Endothelial cell of umbilical vein (primary cell): ENCODE data around the gene ACAA1. TPM values are rescaled to one million over a fixed set of nuclear protein-coding genes. Genes with fewer than 3 reads are reported as not detected.

Experiments
- BruUV-seq: library from RNA; stranded (reverse); fragments of 400-500 nt; replicated peaks from 2 replicates; lab custom pipeline; 2021; lab: Mats Ljungman, UMichigan
- CTCF ChIA-PET: fragments of 300-600, 350-600 bp; sonication (Branson Sonifier 250); formaldehyde crosslinking; loops from one replicate; lab custom pipeline; 2021; ENCODE audit warnings: antibody characterized with exemption, inconsistent platforms; lab: Charles Lee
- POLR2A ChIA-PET: fragments of 300-600, 350-600 bp; sonication (Branson Sonifier 250); formaldehyde crosslinking; loops from one replicate; lab custom pipeline; 2021; ENCODE audit warnings: antibody characterized with exemption, inconsistent platforms; lab: Charles Lee
- DNase-seq: peaks from one replicate; pipeline ENCODE4 v3.0.0-alpha.2; 2011; ENCODE audit warnings: low read depth, low spot score
- FAIRE-seq: peaks from 2 replicates; lab custom pipeline; 2011; peaks lifted over from hg19 to GRCh38; lab: Jason Lieb, UNC
- H2AFZ ChIP-seq: 2 replicates; pipeline ENCODE4 v1.6.0; 2012; ENCODE audit warnings: low read depth, low read length, control low read depth, inconsistent platforms
- H3K27ac ChIP-seq: 2 replicates; pipeline ENCODE4 v1.5.1; 2011; ENCODE audit warnings: low read depth, mild to moderate bottlenecking, control low read depth, low read length, moderate library complexity; ENCODE audit not compliant: insufficient read depth
- H3K27me3 ChIP-seq, 2 experiments: 2 replicates each; pipeline versions ENCODE4 v1.6.0 to v1.6.1; 2011; ENCODE audit warnings: low read length in 2 of 2, mixed read lengths in 1 of 2; ENCODE audit not compliant: control insufficient read depth in 2 of 2, insufficient read depth in 2 of 2
- H3K36me3 ChIP-seq, 2 experiments: 2 replicates in 1 of 2; 3 replicates in 1 of 2; pipeline ENCODE4 v1.5.1; 2011; ENCODE audit warnings: low read length in 2 of 2, mild to moderate bottlenecking in 1 of 2, moderate library complexity in 1 of 2; ENCODE audit not compliant: control insufficient read depth in 2 of 2, insufficient read depth in 2 of 2; ENCODE audit errors: extremely low read depth in 1 of 2
- H3K4me1 ChIP-seq: 3 replicates; pipeline ENCODE4 v1.5.1; 2011; ENCODE audit warnings: mild to moderate bottlenecking, low read length; ENCODE audit not compliant: control insufficient read depth, insufficient read depth; ENCODE audit errors: extremely low read depth
- H3K4me2 ChIP-seq: 2 replicates; pipeline ENCODE4 v1.6.1; 2011; ENCODE audit warnings: low read length, control low read depth, mixed read lengths; ENCODE audit not compliant: insufficient read depth
- H3K4me3 ChIP-seq, 3 experiments: fragments of 200-600 bp in 1 of 3; sonication (generic), shearing (Covaris generic) in 1 of 3; replicated peaks in 1 of 3; 2 replicates each; pipeline ENCODE4 v1.5.1; 2011 to 2016; ENCODE audit warnings: control low read depth in 3 of 3, low read length in 3 of 3, mild to moderate bottlenecking in 2 of 3, inconsistent platforms in 1 of 3, low read depth in 1 of 3, moderate library complexity in 1 of 3; ENCODE audit not compliant: insufficient read depth in 1 of 3
- H3K79me2 ChIP-seq: 2 replicates; pipeline ENCODE4 v1.6.0; 2012; ENCODE audit warnings: low read length, inconsistent platforms; ENCODE audit not compliant: control insufficient read depth, insufficient read depth
- H3K9ac ChIP-seq: replicated peaks from 2 replicates; pipeline ENCODE3; 2011; ENCODE audit warnings: low read length, control low read depth; ENCODE audit not compliant: insufficient read depth; ENCODE audit errors: extremely low read depth
- H3K9me1 ChIP-seq: replicated peaks from 3 replicates; pipeline ENCODE4 v1.6.0; 2011; ENCODE audit warnings: mild to moderate bottlenecking, low read length; ENCODE audit not compliant: control insufficient read depth, insufficient read depth; ENCODE audit errors: extremely low read depth
- H3K9me3 ChIP-seq: replicated peaks from 2 replicates; pipeline ENCODE4 v1.5.1; 2012; ENCODE audit warnings: low read length, inconsistent platforms; ENCODE audit not compliant: control insufficient read depth, insufficient read depth
- H4K20me1 ChIP-seq: replicated peaks from 2 replicates; pipeline ENCODE3; 2011; ENCODE audit warnings: mild to moderate bottlenecking, low read length; ENCODE audit not compliant: control insufficient read depth, insufficient read depth; ENCODE audit errors: extremely low read depth
- EZH2 ChIP-seq: IDR thresholded peaks from 2 replicates; pipeline ENCODE4 v1.6.1; 2012; ENCODE audit warnings: borderline replicate concordance, low read depth, mild to moderate bottlenecking, moderate library complexity, low read length, inconsistent platforms; ENCODE audit not compliant: severe bottlenecking
- FOS ChIP-seq: IDR thresholded peaks from 2 replicates; pipeline ENCODE4 v1.6.1; 2011; ENCODE audit warnings: mild to moderate bottlenecking, low read length, moderate library complexity, borderline replicate concordance; ENCODE audit not compliant: insufficient read depth
- GATA2 ChIP-seq: IDR thresholded peaks from 2 replicates; pipeline ENCODE4 v1.7.0; 2011; ENCODE audit warnings: low read depth, mild to moderate bottlenecking, moderate library complexity, mixed read lengths, low read length; ENCODE audit not compliant: insufficient read length, insufficient read depth
- JUN ChIP-seq: IDR thresholded peaks from 2 replicates; pipeline ENCODE4 v1.6.1; 2011; ENCODE audit warnings: borderline replicate concordance, low read depth; ENCODE audit not compliant: insufficient read length, insufficient read depth
- MAX ChIP-seq: IDR thresholded peaks from 2 replicates; pipeline ENCODE4 v1.6.1; 2011; ENCODE audit not compliant: insufficient read depth, insufficient read length
- MYC ChIP-seq: IDR thresholded peaks from one replicate; pipeline ENCODE4 v1.6.1; 2011; ENCODE audit warnings: mild to moderate bottlenecking, low read depth, low read length
- POLR2A ChIP-seq: IDR thresholded peaks from 2 replicates; pipeline ENCODE4 v1.6.1; 2012; ENCODE audit warnings: low read depth, mild to moderate bottlenecking, control low read depth, low read length
- POLR2AphosphoS5 ChIP-seq: IDR thresholded peaks from 2 replicates; pipeline ENCODE4 v1.6.1; 2012; ENCODE audit warnings: low read depth, mild to moderate bottlenecking, control low read depth, low read length, moderate library complexity; ENCODE audit not compliant: insufficient read depth
- dilution Hi-C: fragments of 300-500 bp; cut with MboI; formaldehyde crosslinking; loops from one replicate; pipeline ENCODE4 v1.15.0; 2019; ENCODE audit warnings: low sequenced_read_pairs; ENCODE audit not compliant: extremely low pct_ligation_motif_present
- intact Hi-C: fragments of 100-400 bp; cut with micrococcal nuclease; formaldehyde crosslinking; loops from one replicate; pipeline ENCODE4 v1.10.0; 2022
- polyA plus RNA-seq, 4 experiments: library from polyadenylated mRNA; depleted of rRNA in 3 of 4; stranded (reverse) in 3 of 4; unstranded in 1 of 4; fragments of >200 nt; gene quantifications; 2 replicates each; pipeline versions ENCODE4 v1.2.1 to v1.2.3, GENCODE V29; 2011 to 2012; ENCODE audit warnings: missing spikeins in 1 of 4
- total RNA-seq: library from RNA; stranded (reverse); gene quantifications from 2 replicates; pipeline ENCODE4 v1.2.3, GENCODE V29; 2021
- TF ChIP-seq, protein P1 (sequence below), 2 donors: IDR thresholded peaks; 1 replicate in 1 of 2; 2 replicates in 1 of 2; pipeline ENCODE4 v1.5.1; 2011; ENCODE audit warnings: low read length in 2 of 2, mild to moderate bottlenecking in 2 of 2, moderate library complexity in 2 of 2, control low read depth in 1 of 2, inconsistent platforms in 1 of 2, low read depth in 1 of 2; ENCODE audit not compliant: insufficient read depth in 1 of 2; ENCODE audit errors: extremely low read depth in 1 of 2

ACAA1 gene
- total and polyA plus RNA-seq, 2 donors (not counting 3 experiments of a cell fraction or from before 2014, with no cell fraction given) = 52.1 to 53.8 TPM

- no peaks in the 10 kb centered on the region for H3K9me3 ChIP-seq
- peaks cover 2 to 3% of the 10 kb centered on the region in 2 experiments for H3K27me3 ChIP-seq
- FAIRE-seq = no peak
- no peak overlapping the region for H3K9ac ChIP-seq
- H3K4me1 ChIP-seq = no peaks in the 10 kb centered on the region
- BruUV-seq = no TSS peak
- no peak overlapping the region for H3K4me2 ChIP-seq
- H3K36me3 ChIP-seq = no peaks in the 10 kb centered on the region
- dilution Hi-C loops = no loop called here
- DNase-seq = no peak
- no peak overlapping the region for H2AFZ ChIP-seq
- H3K79me2 ChIP-seq = no peaks in the 10 kb centered on the region
- ChIA-PET CTCF (interaction anchor here (0.8 kb wide), 1 partner anchor 388 kb away, joined by 3 read pairs; the partner anchor contains the start of gene EXOG), POLR2A (no interaction called here)
- no peak overlapping the region for H3K27ac ChIP-seq
- intact Hi-C loops = no loop called here
- no peak overlapping the region for H3K4me3 ChIP-seq
- H4K20me1 ChIP-seq = no peaks in the 10 kb centered on the region
- no peaks in the 10 kb centered on the region for H3K9me1 ChIP-seq
- no peak for TF ChIP-seq MYC
These were observed 28.0 kb downstream of the ACAA1 start for GRCh38 chr3:38108649-38109579.

GRCh38 chr3:38107911-38108648, 28.8 kb downstream of the ACAA1 start:
- BruUV-seq = no TSS peak
- CTCF ChIA-PET = interaction anchor here (0.8 to 2.3 kb wide), 3 partner anchors 9 to 388 kb away, joined by 3 to 12 read pairs (median 3); partner anchors contain the start of gene EXOG
- POLR2A ChIA-PET = no interaction called here

More at GRCh38 chr3:38107911-38108648, 28.8 kb downstream of the ACAA1 start:
- H3K36me3 ChIP-seq = no peaks in the 10 kb centered on the region
- dilution Hi-C loops = no loop called here
- H3K4me2 ChIP-seq = no peak overlapping the region
- intact Hi-C loops = no loop called here
- H4K20me1 ChIP-seq = no peaks in the 10 kb centered on the region
- no peak overlapping the region for H3K27ac ChIP-seq
- no peaks in the 10 kb centered on the region for H3K79me2 ChIP-seq
- TF ChIP-seq POLR2AphosphoS5 = no peak
- no peak for TF ChIP-seq MYC
- no peak for TF ChIP-seq GATA2
- TF ChIP-seq JUN = no peak
- TF ChIP-seq, protein P1, sequence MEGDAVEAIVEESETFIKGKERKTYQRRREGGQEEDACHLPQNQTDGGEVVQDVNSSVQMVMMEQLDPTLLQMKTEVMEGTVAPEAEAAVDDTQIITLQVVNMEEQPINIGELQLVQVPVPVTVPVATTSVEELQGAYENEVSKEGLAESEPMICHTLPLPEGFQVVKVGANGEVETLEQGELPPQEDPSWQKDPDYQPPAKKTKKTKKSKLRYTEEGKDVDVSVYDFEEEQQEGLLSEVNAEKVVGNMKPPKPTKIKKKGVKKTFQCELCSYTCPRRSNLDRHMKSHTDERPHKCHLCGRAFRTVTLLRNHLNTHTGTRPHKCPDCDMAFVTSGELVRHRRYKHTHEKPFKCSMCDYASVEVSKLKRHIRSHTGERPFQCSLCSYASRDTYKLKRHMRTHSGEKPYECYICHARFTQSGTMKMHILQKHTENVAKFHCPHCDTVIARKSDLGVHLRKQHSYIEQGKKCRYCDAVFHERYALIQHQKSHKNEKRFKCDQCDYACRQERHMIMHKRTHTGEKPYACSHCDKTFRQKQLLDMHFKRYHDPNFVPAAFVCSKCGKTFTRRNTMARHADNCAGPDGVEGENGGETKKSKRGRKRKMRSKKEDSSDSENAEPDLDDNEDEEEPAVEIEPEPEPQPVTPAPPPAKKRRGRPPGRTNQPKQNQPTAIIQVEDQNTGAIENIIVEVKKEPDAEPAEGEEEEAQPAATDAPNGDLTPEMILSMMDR (IDR thresholded peaks at IDR 0.05; ENCODE audit: extremely low read depth in 1 of 2, insufficient read depth in 1 of 2, low read depth in 1 of 2, low read length in 2 of 2) = no peak
- TF ChIP-seq MAX = no peak
- TF ChIP-seq POLR2A = no peak
- no peak for TF ChIP-seq EZH2
- no peak for TF ChIP-seq FOS
- no peaks in the 10 kb centered on the region for H3K4me1 ChIP-seq
- H3K27me3 ChIP-seq = peaks cover 3 to 6% of the 10 kb centered on the region in 2 experiments
- H3K4me3 ChIP-seq = no peak overlapping the region
- DNase-seq (no peak), FAIRE-seq (no peak)
- H3K9ac ChIP-seq = no peak overlapping the region
- H3K9me3 ChIP-seq = no peaks in the 10 kb centered on the region
- H2AFZ ChIP-seq = no peak overlapping the region
- H3K9me1 ChIP-seq = no peaks in the 10 kb centered on the region
